HG03342 (cell line): ENCODE measurements around the gene SPESP1.

Source experiments
- ATAC-seq: cut with Tn5 transposase; IDR thresholded peaks from one replicate; pipeline ENCODE4 v1.9.1; 2021; ENCODE audit warnings: mild to moderate bottlenecking, moderate library complexity; ENCODE audit not compliant: unreplicated experiment

SPESP1 gene

DNA sequence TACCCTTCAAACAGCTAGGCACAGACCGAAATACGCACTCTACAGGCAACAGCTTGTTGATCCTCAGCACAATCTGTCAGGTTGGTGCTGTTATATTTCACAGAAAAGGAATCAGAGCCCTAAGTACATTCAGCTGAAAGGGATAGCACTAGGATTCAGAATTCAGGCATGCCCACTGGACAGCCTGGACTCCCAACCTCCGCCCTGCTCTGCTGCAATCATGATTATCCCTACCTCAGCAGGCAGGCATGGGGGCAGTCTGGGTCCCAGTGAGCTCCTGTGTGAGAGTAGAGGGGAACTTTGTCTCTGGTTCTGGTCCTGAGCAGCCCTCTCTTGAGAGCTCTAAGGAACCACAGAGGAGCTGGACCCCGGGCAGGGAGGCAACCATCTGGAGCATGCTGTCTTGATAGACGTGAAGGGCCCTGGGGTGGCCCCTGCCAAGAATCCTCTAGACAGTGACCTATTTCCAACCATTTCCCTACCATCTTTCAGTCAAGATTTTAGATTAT, 60.7 kb downstream of the SPESP1 start:
- ATAC-seq = no peak

GRCh38 chr15:68991723-68992122, 61.4 kb downstream of the SPESP1 start:
- no peak for ATAC-seq

GRCh38 chr15:68992696-68993095, 62.4 kb downstream of the SPESP1 start:
- no peak for ATAC-seq

DNA sequence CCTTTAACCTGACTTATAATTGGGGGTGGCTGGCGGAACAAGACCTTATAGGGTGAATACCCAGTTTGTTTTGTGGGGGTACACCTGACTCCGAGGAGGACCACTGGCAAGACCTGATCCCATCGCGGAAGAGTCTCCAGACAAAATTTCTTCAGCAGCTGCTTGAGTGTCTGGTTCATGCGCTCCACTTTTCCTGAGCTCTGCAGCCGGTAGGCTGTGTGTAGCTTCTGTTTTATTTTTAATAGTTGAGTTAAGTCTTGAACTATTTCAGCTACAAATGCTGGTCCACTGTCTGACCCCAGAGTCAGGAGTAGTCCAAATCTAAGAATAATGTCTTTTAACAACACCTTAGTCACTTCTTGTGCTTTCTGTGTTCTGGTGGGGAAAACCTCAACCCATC, 63.0 kb downstream of the SPESP1 start:
- no peak for ATAC-seq

DNA sequence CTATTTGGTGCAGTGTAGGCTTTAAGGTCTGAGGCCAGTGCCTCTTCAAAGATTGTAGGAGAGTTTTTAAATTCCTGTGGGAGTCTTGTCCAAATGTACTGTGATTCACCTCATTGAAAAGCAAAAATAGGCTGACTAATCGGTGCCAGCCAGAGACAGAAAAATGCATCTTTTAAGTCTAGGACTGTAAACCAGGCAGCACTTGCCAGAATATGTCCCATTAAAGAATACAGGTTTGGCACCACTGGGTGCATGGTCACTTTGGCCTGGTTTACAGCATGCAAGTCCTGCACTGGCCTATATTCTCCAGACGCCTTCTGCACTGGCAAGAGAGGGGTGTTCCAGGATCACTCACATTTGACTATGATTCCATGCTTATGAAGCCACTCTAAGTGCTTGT, 63.8 kb downstream of the SPESP1 start:
- no peak for ATAC-seq

- no peak for ATAC-seq
These were observed 64.8 kb downstream of the SPESP1 start for GRCh38 chr15:68994981-68995761.
